HEK293 (cell line): Measurements from ENCODE around the gene PLEKHA5.
A peak's percentile ranks its signal among the peaks of the same experiment; 100 is the strongest.

Experiments
- CTCF ChIA-PET: fragments of 350-600 bp; formaldehyde crosslinking; extraction: SDS; loops from one replicate; lab custom pipeline; 2021; ENCODE audit warnings: antibody characterized with exemption; lab: Yijun Ruan, JAX
- POLR2A ChIA-PET: fragments of 300-600 bp; formaldehyde crosslinking; extraction: SDS; loops from one replicate; lab custom pipeline; 2020; ENCODE audit warnings: antibody characterized with exemption, inconsistent platforms; lab: Yijun Ruan, JAX
- H3K27ac ChIP-seq: fragments of 200-500 bp; sonication (Bioruptor generic); 2 replicates; pipeline ENCODE4 v1.5.1; 2014; ENCODE audit warnings: low read depth, low read length, control low read depth, inconsistent platforms; ENCODE audit errors: extremely low read depth
- H3K36me3 ChIP-seq, 2 experiments: fragments of 200-500 bp in 1 of 2; sonication (Bioruptor generic) in 1 of 2; 1 replicate in 1 of 2; 2 replicates in 1 of 2; pipeline ENCODE4 v1.5.1; 2014 to 2017; ENCODE audit warnings: inconsistent platforms in 2 of 2, low read length in 2 of 2; ENCODE audit not compliant: control insufficient read depth in 2 of 2, insufficient read depth in 1 of 2
- H3K4me1 ChIP-seq: fragments of 200-500 bp; sonication (Bioruptor generic); 2 replicates; pipeline ENCODE4 v1.5.1; 2014; ENCODE audit warnings: mild to moderate bottlenecking, low read length, inconsistent platforms; ENCODE audit not compliant: control insufficient read depth, insufficient read depth
- H3K4me3 ChIP-seq: 2 replicates; pipeline ENCODE4 v1.5.1; 2011; ENCODE audit warnings: low read depth, mild to moderate bottlenecking, control low read depth, low read length, moderate library complexity
- H3K9me3 ChIP-seq: fragments of 200-500 bp; sonication (Bioruptor generic); 2 replicates; pipeline ENCODE4 v1.5.1; 2014; ENCODE audit warnings: low read depth, low read length, inconsistent platforms; ENCODE audit not compliant: control insufficient read depth, insufficient read depth
- GLI2 ChIP-seq: fragments of 450-650 bp; formaldehyde crosslinking; IDR thresholded peaks from 2 replicates; pipeline ENCODE4; 2017; ENCODE audit warnings: missing biosample characterization, missing genetic modification characterization, low read depth, borderline replicate concordance
- KLF16 ChIP-seq: fragments of 450-650 bp; formaldehyde crosslinking; IDR thresholded peaks from 2 replicates; pipeline ENCODE4 v1.5.1; 2017; ENCODE audit warnings: missing biosample characterization, missing genetic modification characterization
- RBAK ChIP-seq: fragments of 450-650 bp; formaldehyde crosslinking; IDR thresholded peaks from 2 replicates; pipeline ENCODE4 v1.5.1; 2016; ENCODE audit warnings: missing biosample characterization, missing genetic modification characterization
- TRIM28 ChIP-seq: IDR thresholded peaks from 2 replicates; pipeline ENCODE4 v1.6.1; 2011; ENCODE audit warnings: low read length, control low read depth, borderline replicate concordance
- ZNF10 ChIP-seq: fragments of 450-650 bp; formaldehyde crosslinking; IDR thresholded peaks from 2 replicates; pipeline ENCODE4 v1.5.1; 2017; ENCODE audit warnings: missing biosample characterization, missing genetic modification characterization
- ZNF138 ChIP-seq: fragments of 450-650 bp; formaldehyde crosslinking; IDR thresholded peaks from 2 replicates; pipeline ENCODE4 v1.5.1; 2016; ENCODE audit warnings: missing biosample characterization, missing genetic modification characterization, borderline replicate concordance
- ZNF157 ChIP-seq: fragments of 450-650 bp; formaldehyde crosslinking; IDR thresholded peaks from 2 replicates; pipeline ENCODE4 v1.5.1; 2016; ENCODE audit warnings: missing biosample characterization, missing genetic modification characterization
- ZNF211 ChIP-seq: fragments of 450-650 bp; formaldehyde crosslinking; IDR thresholded peaks from 2 replicates; pipeline ENCODE4 v1.5.1; 2016; ENCODE audit warnings: low read depth, missing biosample characterization, missing genetic modification characterization
- ZNF335 ChIP-seq: fragments of 450-650 bp; formaldehyde crosslinking; conservative IDR thresholded peaks from 2 replicates; pipeline ENCODE4 v1.5.1; 2016; ENCODE audit warnings: missing biosample characterization, missing genetic modification characterization
- ZNF449 ChIP-seq: fragments of 450-650 bp; formaldehyde crosslinking; IDR thresholded peaks from 2 replicates; pipeline ENCODE4 v1.5.1; 2017; ENCODE audit warnings: missing biosample characterization, mild to moderate bottlenecking, missing genetic modification characterization, moderate library complexity
- ZNF621 ChIP-seq: fragments of 450-650 bp; formaldehyde crosslinking; IDR thresholded peaks from 2 replicates; pipeline ENCODE4 v1.5.1; 2017; ENCODE audit warnings: missing biosample characterization, missing genetic modification characterization
- ZNF664 ChIP-seq: fragments of 450-650 bp; formaldehyde crosslinking; IDR thresholded peaks from 2 replicates; pipeline ENCODE4 v1.5.1; 2016; ENCODE audit warnings: missing biosample characterization, missing genetic modification characterization
- ZNF768 ChIP-seq: fragments of 450-650 bp; formaldehyde crosslinking; IDR thresholded peaks from 2 replicates; pipeline ENCODE4 v1.5.1; 2018; ENCODE audit warnings: missing biosample characterization, mild to moderate bottlenecking, missing genetic modification characterization
- ZNF791 ChIP-seq: fragments of 450-650 bp; formaldehyde crosslinking; IDR thresholded peaks from 2 replicates; pipeline ENCODE4 v1.5.1; 2016; ENCODE audit warnings: missing biosample characterization, missing genetic modification characterization
- ZSCAN23 ChIP-seq: fragments of 450-650 bp; formaldehyde crosslinking; IDR thresholded peaks from 2 replicates; pipeline ENCODE4 v1.5.1; 2016; ENCODE audit warnings: missing biosample characterization, missing genetic modification characterization
- TF ChIP-seq, protein P1 (sequence below): fragments of 450-650 bp; formaldehyde crosslinking; IDR thresholded peaks from 2 replicates; pipeline ENCODE4 v1.5.1; 2016; ENCODE audit warnings: missing biosample characterization, missing genetic modification characterization, borderline replicate concordance
- TF ChIP-seq, protein P2 (sequence below): fragments of 450-650 bp; formaldehyde crosslinking; IDR thresholded peaks from 2 replicates; pipeline ENCODE4 v1.5.1; 2017; ENCODE audit warnings: missing biosample characterization, missing genetic modification characterization
- TF ChIP-seq, protein P3 (sequence below): fragments of 450-650 bp; IDR thresholded peaks from 2 replicates; pipeline ENCODE4 v1.5.1; 2018; ENCODE audit warnings: missing biosample characterization, missing genetic modification characterization
- TF ChIP-seq, protein P4 (sequence below): fragments of 450-650 bp; formaldehyde crosslinking; IDR thresholded peaks from 2 replicates; pipeline ENCODE4 v1.5.1; 2016; ENCODE audit warnings: missing biosample characterization, missing genetic modification characterization

The PLEKHA5 gene

GRCh38 chr12:19234171-19234704, 104.7 kb downstream of the PLEKHA5 start (continued):
- TF ChIP-seq, protein P1, sequence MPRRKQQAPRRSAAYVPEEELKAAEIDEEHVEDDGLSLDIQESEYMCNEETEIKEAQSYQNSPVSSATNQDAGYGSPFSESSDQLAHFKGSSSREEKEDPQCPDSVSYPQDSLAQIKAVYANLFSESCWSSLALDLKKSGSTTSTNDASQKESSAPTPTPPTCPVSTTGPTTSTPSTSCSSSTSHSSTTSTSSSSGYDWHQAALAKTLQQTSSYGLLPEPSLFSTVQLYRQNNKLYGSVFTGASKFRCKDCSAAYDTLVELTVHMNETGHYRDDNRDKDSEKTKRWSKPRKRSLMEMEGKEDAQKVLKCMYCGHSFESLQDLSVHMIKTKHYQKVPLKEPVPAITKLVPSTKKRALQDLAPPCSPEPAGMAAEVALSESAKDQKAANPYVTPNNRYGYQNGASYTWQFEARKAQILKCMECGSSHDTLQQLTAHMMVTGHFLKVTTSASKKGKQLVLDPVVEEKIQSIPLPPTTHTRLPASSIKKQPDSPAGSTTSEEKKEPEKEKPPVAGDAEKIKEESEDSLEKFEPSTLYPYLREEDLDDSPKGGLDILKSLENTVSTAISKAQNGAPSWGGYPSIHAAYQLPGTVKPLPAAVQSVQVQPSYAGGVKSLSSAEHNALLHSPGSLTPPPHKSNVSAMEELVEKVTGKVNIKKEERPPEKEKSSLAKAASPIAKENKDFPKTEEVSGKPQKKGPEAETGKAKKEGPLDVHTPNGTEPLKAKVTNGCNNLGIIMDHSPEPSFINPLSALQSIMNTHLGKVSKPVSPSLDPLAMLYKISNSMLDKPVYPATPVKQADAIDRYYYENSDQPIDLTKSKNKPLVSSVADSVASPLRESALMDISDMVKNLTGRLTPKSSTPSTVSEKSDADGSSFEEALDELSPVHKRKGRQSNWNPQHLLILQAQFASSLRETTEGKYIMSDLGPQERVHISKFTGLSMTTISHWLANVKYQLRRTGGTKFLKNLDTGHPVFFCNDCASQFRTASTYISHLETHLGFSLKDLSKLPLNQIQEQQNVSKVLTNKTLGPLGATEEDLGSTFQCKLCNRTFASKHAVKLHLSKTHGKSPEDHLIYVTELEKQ (tag by site-specific recombination), result no peak
- TF ChIP-seq KLF16 (tag by site-specific recombination) (no peak), ZNF621 (tag by site-specific recombination) (no peak)

GRCh38 chr12:19234981-19235871, 105.7 kb downstream of the PLEKHA5 start:
- peaks cover 22% of the 10 kb centered on the region for H3K4me1 ChIP-seq
- POLR2A ChIA-PET, result no interaction called here
- H3K27ac ChIP-seq, result no peak overlapping the region
- H3K4me3 ChIP-seq, result no peak overlapping the region
- TF ChIP-seq, protein P2, sequence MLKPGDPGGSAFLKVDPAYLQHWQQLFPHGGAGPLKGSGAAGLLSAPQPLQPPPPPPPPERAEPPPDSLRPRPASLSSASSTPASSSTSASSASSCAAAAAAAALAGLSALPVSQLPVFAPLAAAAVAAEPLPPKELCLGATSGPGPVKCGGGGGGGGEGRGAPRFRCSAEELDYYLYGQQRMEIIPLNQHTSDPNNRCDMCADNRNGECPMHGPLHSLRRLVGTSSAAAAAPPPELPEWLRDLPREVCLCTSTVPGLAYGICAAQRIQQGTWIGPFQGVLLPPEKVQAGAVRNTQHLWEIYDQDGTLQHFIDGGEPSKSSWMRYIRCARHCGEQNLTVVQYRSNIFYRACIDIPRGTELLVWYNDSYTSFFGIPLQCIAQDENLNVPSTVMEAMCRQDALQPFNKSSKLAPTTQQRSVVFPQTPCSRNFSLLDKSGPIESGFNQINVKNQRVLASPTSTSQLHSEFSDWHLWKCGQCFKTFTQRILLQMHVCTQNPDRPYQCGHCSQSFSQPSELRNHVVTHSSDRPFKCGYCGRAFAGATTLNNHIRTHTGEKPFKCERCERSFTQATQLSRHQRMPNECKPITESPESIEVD, result peak; percentile 52
- no peak for TF ChIP-seq ZSCAN23 (tag by site-specific recombination)
- no peak for TF ChIP-seq RBAK
- TF ChIP-seq ZNF335, result no peak
- TF ChIP-seq, protein P3, sequence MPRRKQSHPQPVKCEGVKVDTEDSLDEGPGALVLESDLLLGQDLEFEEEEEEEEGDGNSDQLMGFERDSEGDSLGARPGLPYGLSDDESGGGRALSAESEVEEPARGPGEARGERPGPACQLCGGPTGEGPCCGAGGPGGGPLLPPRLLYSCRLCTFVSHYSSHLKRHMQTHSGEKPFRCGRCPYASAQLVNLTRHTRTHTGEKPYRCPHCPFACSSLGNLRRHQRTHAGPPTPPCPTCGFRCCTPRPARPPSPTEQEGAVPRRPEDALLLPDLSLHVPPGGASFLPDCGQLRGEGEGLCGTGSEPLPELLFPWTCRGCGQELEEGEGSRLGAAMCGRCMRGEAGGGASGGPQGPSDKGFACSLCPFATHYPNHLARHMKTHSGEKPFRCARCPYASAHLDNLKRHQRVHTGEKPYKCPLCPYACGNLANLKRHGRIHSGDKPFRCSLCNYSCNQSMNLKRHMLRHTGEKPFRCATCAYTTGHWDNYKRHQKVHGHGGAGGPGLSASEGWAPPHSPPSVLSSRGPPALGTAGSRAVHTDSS (tag by site-specific recombination), result no peak
- TF ChIP-seq ZNF768 (tag by site-specific recombination), result no peak
- no peak for TF ChIP-seq TRIM28
- TF ChIP-seq ZNF664, result 0 out of 2 replicates have a peak, but pooled peaks have one; percentile 7
- no peak for TF ChIP-seq ZNF449 (tag by site-specific recombination)
- no peak for TF ChIP-seq ZNF791 (tag by site-specific recombination)
- TF ChIP-seq GLI2 (tag by site-specific recombination), result no peak
- no peak for TF ChIP-seq ZNF10 (tag by site-specific recombination)
- no peak for TF ChIP-seq ZNF211 (tag by site-specific recombination)
- TF ChIP-seq, protein P4, sequence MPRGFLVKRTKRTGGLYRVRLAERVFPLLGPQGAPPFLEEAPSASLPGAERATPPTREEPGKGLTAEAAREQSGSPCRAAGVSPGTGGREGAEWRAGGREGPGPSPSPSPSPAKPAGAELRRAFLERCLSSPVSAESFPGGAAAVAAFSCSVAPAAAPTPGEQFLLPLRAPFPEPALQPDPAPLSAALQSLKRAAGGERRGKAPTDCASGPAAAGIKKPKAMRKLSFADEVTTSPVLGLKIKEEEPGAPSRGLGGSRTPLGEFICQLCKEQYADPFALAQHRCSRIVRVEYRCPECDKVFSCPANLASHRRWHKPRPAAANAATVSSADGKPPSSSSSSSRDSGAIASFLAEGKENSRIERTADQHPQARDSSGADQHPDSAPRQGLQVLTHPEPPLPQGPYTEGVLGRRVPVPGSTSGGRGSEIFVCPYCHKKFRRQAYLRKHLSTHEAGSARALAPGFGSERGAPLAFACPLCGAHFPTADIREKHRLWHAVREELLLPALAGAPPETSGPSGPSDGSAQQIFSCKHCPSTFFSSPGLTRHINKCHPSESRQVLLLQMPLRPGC (tag by site-specific recombination), result no peak
- TF ChIP-seq ZNF138 (tag by site-specific recombination), result no peak
- no peak for TF ChIP-seq ZNF157
- H3K9me3 ChIP-seq, result no peaks in the 10 kb centered on the region
- no peaks in the 10 kb centered on the region for H3K36me3 ChIP-seq
- CTCF ChIA-PET, result no interaction called here
